Fibroblast of pulmonary artery (primary cell): Measurements from ENCODE around the gene BCR.
A peak's percentile ranks its signal among the peaks of the same experiment; 100 is the strongest.

ENCODE experiments used
- DNase-seq: peaks from one replicate; pipeline ENCODE4 v3.0.0-alpha.2; 2010; ENCODE audit warnings: low read depth
- H3K4me3 ChIP-seq: replicated peaks from 2 replicates; pipeline ENCODE4 v1.5.1; 2011; ENCODE audit warnings: low read depth, mild to moderate bottlenecking, control low read depth, low read length, moderate library complexity
- CTCF ChIP-seq: IDR thresholded peaks from 2 replicates; pipeline ENCODE4 v1.5.1; 2011; ENCODE audit warnings: mild to moderate bottlenecking, control low read depth, low read length, inconsistent platforms; ENCODE audit errors: missing control alignments

BCR gene

DNA sequence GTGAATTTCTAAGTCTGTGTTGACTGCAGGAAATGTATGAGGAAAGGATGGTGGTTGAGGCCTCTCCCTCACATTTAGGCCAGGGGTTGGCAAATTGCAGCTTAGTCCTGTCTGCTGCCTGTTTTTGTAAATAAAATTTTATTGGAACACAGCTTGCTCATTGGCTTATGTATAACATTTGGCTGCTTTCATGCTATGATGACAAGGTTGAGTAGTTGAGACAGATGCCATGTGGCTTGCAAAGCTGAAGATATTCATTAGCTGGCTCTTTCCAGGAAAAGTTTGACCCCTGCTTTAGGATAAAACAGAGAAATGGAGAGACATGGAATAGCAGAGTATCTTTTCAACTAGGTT is 46.2 kb downstream of the BCR start:
- DNase-seq: peak; percentile 43
- no peak overlapping the region for H3K4me3 ChIP-seq
- no peak for TF ChIP-seq CTCF

DNA sequence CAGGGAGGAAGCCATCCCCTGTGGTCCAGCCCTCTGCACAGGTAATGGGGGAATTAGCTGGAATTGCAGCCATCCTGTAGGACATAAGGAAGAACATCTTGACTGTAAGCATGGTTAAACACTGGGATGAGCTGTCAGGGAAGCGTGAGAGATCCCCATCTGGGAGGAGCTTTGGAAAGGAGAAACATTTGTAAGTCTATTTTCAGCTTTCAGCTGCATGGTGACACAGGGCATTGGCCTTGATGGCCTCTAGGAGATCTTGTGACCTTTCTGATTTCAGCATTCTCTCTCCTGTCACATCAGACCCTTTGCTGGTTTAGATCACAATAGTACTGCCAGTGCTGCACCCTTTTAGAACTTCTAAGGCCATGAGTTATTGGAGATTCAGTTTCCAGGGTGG is 47.1 kb downstream of the BCR start:
- no peak overlapping the region for H3K4me3 ChIP-seq
- no peak for TF ChIP-seq CTCF
- DNase-seq: no peak

DNA sequence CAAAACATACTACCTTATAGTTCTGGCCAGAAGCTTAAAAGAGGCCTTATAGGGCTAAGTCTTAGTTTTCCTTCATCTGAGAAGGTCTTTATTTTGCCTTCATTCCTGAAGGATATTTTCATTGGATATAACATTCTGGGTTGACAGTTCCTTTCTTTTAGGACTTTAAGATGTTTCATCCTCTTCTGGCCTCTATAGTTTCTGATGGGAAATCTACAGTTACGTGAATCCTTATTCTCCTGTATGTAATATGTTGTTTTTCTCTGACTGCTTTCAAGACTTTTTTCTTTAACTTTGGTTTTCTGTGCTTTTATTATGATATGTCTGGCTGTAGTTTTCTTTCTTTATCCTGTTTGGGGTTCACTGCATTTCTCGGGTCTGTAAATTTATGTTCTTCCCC is 48.2 kb downstream of the BCR start:
- DNase-seq: no peak
- no peak for TF ChIP-seq CTCF
- H3K4me3 ChIP-seq: no peak overlapping the region

GRCh38 chr22:23229646-23230045 is 49.3 kb downstream of the BCR start:
- TF ChIP-seq CTCF: no peak
- no peak for DNase-seq
- H3K4me3 ChIP-seq: no peak overlapping the region

- no peak for DNase-seq
- no peak for TF ChIP-seq CTCF
- H3K4me3 ChIP-seq: no peak overlapping the region
Measured at GRCh38 chr22:23230348-23231068, 50.2 kb downstream of the BCR start.

GRCh38 chr22:23231471-23232093 is 51.3 kb downstream of the BCR start:
- no peak for TF ChIP-seq CTCF
- H3K4me3 ChIP-seq: no peak overlapping the region
- DNase-seq: no peak
